Dendritic cell treated with granulocyte-macrophage colony-stimulating factor and Interleukin-4, amounts not matched to agents 40 ng/mL and 50 ng/mL, for 4 days (primary cell): ENCODE measurements around the gene C8A.

Experiments used
- H3K27ac Mint-ChIP-seq: one replicate; pipeline ENCODE4 v1.8.0; 2022; ENCODE audit warnings: mild to moderate bottlenecking, mixed read lengths
- H3K27me3 Mint-ChIP-seq: one replicate; pipeline ENCODE4 v1.8.0; 2022; ENCODE audit warnings: mild to moderate bottlenecking, mixed read lengths
- H3K36me3 Mint-ChIP-seq: one replicate; pipeline ENCODE4 v1.8.0; 2022; ENCODE audit warnings: low read depth, mixed read lengths
- H3K4me1 Mint-ChIP-seq: one replicate; pipeline ENCODE4 v1.8.0; 2022; ENCODE audit warnings: low read depth, mixed read lengths
- H3K4me3 Mint-ChIP-seq: one replicate; pipeline ENCODE4 v1.8.0; 2022; ENCODE audit warnings: mild to moderate bottlenecking, moderate library complexity, mixed read lengths
- H3K9me3 Mint-ChIP-seq: one replicate; pipeline ENCODE4 v1.8.0; 2022; ENCODE audit warnings: mixed read lengths
- intact Hi-C: fragments of 100-400 bp; cut with micrococcal nuclease; formaldehyde crosslinking; loops from one replicate; pipeline ENCODE4 v1.15.0; 2022

The C8A gene

DNA sequence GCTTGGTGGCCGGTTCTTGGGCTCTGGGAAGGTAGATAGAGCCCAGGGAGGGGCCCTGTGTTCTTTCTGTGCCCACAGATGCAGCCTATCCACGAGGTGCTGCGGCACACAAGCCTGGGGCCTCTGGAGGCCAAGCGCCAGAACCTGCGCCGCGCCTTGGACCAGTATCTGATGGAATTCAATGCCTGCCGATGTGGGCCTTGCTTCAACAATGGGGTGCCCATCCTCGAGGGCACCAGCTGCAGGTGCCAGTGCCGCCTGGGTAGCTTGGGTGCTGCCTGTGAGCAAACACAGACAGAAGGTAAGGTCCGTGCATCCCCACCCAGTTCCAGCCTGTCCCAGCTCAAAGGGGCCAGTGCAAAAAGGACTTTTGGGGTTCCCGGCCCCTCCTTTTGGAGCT, 57.7 kb downstream of the C8A start:
- H3K36me3 Mint-ChIP-seq: no peaks in the 10 kb centered on the region
- H3K9me3 Mint-ChIP-seq: no peaks in the 10 kb centered on the region
- H3K27me3 Mint-ChIP-seq: peaks cover 1% of the 10 kb centered on the region
- intact Hi-C loops: no loop called here
- no peak overlapping the region for H3K4me3 Mint-ChIP-seq
- H3K27ac Mint-ChIP-seq: peak overlapping the region; percentile 92
- H3K4me1 Mint-ChIP-seq: peaks cover 42% of the 10 kb centered on the region

DNA sequence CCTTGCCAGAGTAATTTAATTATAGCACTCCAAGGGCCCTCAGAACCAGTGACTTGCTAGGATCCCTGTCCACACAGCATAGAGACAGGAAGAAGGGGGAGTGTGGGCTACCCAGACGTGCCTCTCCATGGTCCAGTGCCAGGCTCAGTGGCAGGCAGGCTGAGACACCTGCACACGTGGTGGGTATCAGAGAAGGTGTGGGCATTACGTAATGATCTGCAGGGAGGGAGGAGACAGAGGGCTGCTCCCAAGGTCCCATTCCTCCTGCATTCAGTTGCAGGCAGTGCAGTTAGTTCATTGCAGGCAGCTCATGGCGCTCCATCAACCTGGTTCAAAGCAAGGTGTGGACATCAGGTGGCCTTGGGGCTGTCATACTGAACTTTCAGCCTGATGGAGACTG, 61.4 kb downstream of the C8A start:
- H3K27me3 Mint-ChIP-seq: peaks cover 5% of the 10 kb centered on the region
- H3K36me3 Mint-ChIP-seq: no peaks in the 10 kb centered on the region
- no peak overlapping the region for H3K27ac Mint-ChIP-seq
- intact Hi-C loops: no loop called here
- no peak overlapping the region for H3K4me3 Mint-ChIP-seq
- H3K9me3 Mint-ChIP-seq: no peaks in the 10 kb centered on the region
- peaks cover 9% of the 10 kb centered on the region for H3K4me1 Mint-ChIP-seq

DNA sequence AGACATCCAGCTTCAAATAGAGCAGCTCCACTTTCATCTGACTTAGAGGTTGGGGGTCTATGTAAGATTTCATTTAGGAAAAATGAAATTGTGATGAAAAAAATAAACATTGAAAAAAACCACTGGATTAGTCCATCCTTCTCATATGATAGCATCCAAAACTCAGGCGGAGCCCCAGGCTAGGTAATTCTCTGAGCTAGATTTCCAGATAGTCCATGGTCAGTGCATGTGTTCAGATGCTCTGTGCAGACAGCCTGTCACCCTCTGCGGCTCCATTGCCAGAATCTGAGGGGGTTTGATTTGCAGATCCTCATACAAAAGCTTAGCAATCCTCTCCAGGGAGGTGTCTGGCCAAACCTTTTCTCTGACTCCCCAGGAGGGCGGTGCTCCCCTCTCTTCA, 62.0 kb downstream of the C8A start:
- H3K36me3 Mint-ChIP-seq: no peaks in the 10 kb centered on the region
- intact Hi-C loops: no loop called here
- no peaks in the 10 kb centered on the region for H3K9me3 Mint-ChIP-seq
- peaks cover 8% of the 10 kb centered on the region for H3K27me3 Mint-ChIP-seq
- no peak overlapping the region for H3K4me3 Mint-ChIP-seq
- H3K27ac Mint-ChIP-seq: no peak overlapping the region
- H3K4me1 Mint-ChIP-seq: peaks cover 4% of the 10 kb centered on the region

DNA sequence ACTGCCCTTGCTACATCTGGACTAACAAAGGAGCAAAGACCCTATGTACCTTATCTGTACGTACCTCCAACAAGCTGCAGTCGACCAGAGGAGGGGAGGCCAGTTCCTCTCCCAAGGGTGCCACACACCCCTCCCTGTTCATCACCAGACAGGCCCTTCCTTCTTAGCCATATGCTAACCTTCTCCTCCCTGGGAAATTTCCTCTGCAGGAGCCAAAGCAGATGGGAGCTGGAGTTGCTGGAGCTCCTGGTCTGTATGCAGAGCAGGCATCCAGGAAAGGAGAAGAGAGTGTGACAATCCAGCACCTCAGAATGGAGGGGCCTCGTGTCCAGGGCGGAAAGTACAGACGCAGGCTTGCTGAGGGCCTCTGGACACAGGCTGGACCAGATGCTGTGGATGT, 62.8 kb downstream of the C8A start:
- Mint-ChIP-seq H3K4me3 (no peak overlapping the region), H3K9me3 (no peaks in the 10 kb centered on the region), H3K4me1 (no peaks in the 10 kb centered on the region), H3K27ac (no peak overlapping the region), H3K27me3 (peaks cover 8% of the 10 kb centered on the region), H3K36me3 (no peaks in the 10 kb centered on the region)
- intact Hi-C loops: no loop called here

DNA sequence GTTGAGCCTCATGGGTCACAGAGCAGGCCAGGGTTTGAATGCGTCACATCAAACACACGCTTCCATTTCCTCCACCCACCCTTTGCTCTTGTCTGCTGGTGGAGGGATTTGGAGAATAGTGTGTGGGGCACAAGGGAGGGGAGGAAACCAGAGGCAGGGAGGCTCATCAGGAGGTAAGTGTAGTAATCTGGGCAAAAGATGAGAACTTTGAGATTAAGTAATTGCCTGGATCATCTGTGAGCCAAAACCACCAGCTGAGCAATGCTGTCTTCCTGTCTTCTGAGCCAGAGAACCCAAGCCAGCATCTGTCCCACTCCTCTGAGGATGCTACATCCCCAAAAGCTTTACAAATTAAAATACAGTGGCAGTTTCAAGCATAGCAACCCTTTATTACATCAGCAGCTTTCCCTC, 66.0 kb downstream of the C8A start:
- Mint-ChIP-seq H3K36me3 (no peaks in the 10 kb centered on the region), H3K4me1 (no peaks in the 10 kb centered on the region), H3K4me3 (no peak overlapping the region), H3K27ac (no peak overlapping the region), H3K9me3 (no peaks in the 10 kb centered on the region), H3K27me3 (peaks cover 8% of the 10 kb centered on the region)
- intact Hi-C loops: no loop called here

DNA sequence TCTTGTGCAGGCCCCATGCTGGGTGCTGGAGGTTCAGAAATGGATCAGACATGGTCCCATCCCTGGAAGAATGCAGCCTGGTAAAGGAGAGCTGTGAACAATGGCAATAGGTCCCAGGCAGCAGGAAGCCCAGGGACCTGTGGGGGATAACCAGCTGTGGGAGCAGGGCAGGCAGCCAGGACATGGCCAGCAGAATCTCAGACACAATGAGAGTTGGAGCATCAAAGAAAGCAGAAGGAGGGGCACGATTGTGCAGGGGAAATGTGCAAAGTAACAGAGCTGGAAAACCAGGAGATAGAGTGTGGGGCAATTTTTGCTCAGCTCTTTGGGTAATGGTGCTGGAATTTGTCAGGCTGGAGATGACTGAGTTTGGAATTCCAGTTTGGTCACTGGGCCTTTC, 66.9 kb downstream of the C8A start:
- intact Hi-C loops: no loop called here
- H3K4me1 Mint-ChIP-seq: no peaks in the 10 kb centered on the region
- H3K4me3 Mint-ChIP-seq: no peak overlapping the region
- H3K27ac Mint-ChIP-seq: no peak overlapping the region
- H3K9me3 Mint-ChIP-seq: no peaks in the 10 kb centered on the region
- peaks cover 8% of the 10 kb centered on the region for H3K27me3 Mint-ChIP-seq
- H3K36me3 Mint-ChIP-seq: no peaks in the 10 kb centered on the region

DNA sequence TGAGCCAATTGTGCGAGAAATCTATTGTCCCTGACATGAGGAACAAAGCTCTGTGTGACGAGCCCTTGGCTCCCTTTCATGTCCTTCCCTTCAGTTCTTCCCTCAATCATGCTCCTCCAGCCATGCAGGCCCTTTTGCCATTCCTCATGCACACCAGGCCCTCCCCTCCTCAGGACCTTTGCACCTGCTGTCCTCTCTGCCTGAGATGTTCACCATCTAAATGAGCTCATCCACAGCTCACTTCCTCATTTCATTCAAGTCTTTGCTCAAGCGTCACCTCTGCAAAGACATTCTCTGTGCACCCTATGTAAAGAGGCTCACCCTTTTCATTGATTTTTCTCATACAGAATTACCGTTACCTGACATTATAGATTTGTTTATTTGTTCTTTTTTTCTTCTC, 67.5 kb downstream of the C8A start:
- H3K27me3 Mint-ChIP-seq: peaks cover 8% of the 10 kb centered on the region
- intact Hi-C loops: no loop called here
- H3K9me3 Mint-ChIP-seq: no peaks in the 10 kb centered on the region
- no peaks in the 10 kb centered on the region for H3K36me3 Mint-ChIP-seq
- H3K4me1 Mint-ChIP-seq: no peaks in the 10 kb centered on the region
- no peak overlapping the region for H3K27ac Mint-ChIP-seq
- no peak overlapping the region for H3K4me3 Mint-ChIP-seq

DNA sequence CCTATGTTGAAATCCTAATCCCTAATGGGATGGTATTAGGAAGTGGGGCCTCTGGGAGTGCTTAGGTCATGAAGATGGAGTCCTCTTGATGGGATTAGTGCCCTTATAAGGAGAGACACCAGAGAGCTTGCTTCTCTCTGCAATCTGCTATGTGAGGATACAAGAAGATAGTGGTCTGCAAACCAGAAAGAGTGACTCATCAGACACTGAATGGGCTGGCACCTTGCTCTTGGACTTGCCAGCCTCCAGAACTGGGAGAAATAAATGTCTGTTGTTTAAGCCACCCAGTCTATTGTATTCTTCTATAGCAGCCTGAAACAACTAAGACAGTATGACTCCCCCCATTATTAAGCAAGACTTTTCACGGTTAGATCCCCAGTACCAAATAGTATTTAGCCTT, 67.9 kb downstream of the C8A start:
- H3K4me3 Mint-ChIP-seq: no peak overlapping the region
- intact Hi-C loops: no loop called here
- H3K4me1 Mint-ChIP-seq: no peaks in the 10 kb centered on the region
- H3K36me3 Mint-ChIP-seq: no peaks in the 10 kb centered on the region
- no peak overlapping the region for H3K27ac Mint-ChIP-seq
- peaks cover 6% of the 10 kb centered on the region for H3K27me3 Mint-ChIP-seq
- H3K9me3 Mint-ChIP-seq: no peaks in the 10 kb centered on the region

DNA sequence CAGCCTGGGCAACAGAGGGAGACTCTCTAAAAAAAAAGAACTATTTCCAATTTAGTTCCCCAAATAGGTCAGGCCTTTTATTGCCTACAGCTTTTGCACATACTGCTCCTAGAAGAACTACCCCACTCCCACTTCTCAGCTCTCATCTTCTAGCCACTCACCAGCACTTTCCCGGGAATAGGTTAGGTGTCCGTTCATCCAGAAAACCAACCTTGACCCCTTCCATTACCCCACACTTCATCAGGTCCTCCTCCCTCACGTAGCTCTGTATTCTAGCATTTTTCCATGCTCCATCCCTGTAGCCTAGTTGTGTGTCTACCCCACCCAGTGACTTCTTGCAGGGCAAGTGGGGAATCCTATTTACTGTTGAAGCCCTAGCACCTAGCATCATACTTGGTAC, 68.6 kb downstream of the C8A start:
- Mint-ChIP-seq H3K27me3 (peaks cover 6% of the 10 kb centered on the region), H3K27ac (no peak overlapping the region), H3K4me1 (no peaks in the 10 kb centered on the region), H3K36me3 (no peaks in the 10 kb centered on the region), H3K9me3 (no peaks in the 10 kb centered on the region), H3K4me3 (no peak overlapping the region)
- intact Hi-C loops: no loop called here

DNA sequence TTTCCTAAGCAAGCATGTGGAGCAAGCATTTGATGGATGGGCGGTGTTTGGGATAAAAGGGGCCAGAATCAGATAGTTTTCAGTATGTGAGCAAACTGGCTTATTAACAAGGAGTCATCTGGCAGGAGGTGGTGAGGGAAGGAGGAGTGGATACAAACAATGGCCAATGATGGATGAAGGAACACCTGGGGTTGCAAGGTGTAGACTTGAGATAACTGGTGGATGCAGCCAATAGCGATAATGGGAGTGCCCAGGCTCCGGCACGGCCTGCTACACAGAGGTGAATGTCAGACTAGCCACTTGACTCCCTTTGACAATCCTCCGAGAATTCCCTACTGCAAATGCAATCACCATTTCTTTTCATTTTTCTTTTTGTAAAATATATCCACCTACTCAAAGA, 69.5 kb downstream of the C8A start:
- H3K36me3 Mint-ChIP-seq: no peaks in the 10 kb centered on the region
- H3K4me3 Mint-ChIP-seq: no peak overlapping the region
- H3K9me3 Mint-ChIP-seq: no peaks in the 10 kb centered on the region
- H3K27me3 Mint-ChIP-seq: peaks cover 6% of the 10 kb centered on the region
- intact Hi-C loops: no loop called here
- H3K27ac Mint-ChIP-seq: no peak overlapping the region
- no peaks in the 10 kb centered on the region for H3K4me1 Mint-ChIP-seq

DNA sequence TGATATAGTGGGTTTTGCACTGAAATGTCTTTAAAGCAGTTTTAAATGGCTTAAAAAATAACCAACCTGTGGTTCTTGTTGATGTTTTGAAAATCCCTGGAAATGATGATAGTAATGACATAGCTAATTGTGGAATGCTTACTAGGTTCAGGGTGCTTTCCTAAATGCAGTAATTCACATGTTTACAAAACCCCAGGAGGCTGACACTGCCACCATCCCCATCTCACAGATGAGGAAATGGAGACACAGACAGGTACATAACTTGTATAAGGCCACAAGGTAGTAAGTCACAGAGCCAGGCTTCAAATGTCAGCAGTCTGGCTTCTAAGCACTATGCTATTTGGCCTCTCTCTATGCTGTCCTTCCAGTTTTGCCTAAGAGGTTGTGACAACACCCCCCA, 70.6 kb downstream of the C8A start:
- no peaks in the 10 kb centered on the region for H3K36me3 Mint-ChIP-seq
- H3K27me3 Mint-ChIP-seq: peaks cover 6% of the 10 kb centered on the region
- H3K27ac Mint-ChIP-seq: no peak overlapping the region
- H3K4me3 Mint-ChIP-seq: no peak overlapping the region
- H3K4me1 Mint-ChIP-seq: no peaks in the 10 kb centered on the region
- H3K9me3 Mint-ChIP-seq: no peaks in the 10 kb centered on the region
- intact Hi-C loops: no loop called here

DNA sequence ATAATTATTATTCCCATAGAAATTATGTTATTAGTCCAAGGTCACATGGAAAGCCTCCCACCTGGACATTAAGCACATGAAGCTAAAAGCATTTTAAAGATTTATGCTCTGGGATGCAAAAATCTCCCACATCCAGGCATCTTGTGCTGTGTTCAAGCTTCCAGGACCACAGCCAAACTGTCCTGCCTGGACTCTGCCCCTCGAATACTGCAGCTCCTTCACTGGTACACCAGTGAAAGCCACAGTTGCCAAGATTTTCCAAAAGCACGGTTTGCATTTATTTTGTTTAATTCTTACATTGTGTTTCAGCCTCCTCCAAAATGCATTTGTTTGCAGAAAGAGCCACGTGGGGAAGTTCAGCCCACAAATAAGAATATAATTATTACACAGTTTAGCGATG, 72.6 kb downstream of the C8A start:
- intact Hi-C loops: no loop called here
- H3K4me1 Mint-ChIP-seq: no peaks in the 10 kb centered on the region
- no peak overlapping the region for H3K4me3 Mint-ChIP-seq
- no peak overlapping the region for H3K27ac Mint-ChIP-seq
- H3K9me3 Mint-ChIP-seq: no peaks in the 10 kb centered on the region
- no peaks in the 10 kb centered on the region for H3K27me3 Mint-ChIP-seq
- no peaks in the 10 kb centered on the region for H3K36me3 Mint-ChIP-seq

DNA sequence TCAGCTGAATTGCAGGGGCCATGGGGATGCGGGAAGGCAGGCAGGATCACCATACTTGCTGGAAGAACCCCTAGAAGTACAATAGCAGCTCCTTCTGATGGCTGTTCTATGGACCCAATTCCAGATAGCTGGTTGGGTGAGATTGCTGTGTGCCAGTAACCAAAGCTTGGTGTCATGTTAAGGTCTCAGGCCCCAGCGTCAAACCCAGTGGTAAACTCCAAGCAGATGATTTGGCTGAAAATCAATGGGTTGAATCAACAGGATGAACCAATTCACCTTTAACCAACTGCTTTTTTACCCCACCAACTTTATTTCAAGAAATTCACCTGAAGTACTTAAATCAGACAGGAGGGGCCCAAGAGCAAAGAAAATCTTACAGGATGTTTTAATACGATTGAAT, 73.4 kb downstream of the C8A start:
- Mint-ChIP-seq H3K36me3 (no peaks in the 10 kb centered on the region), H3K27me3 (no peaks in the 10 kb centered on the region), H3K9me3 (no peaks in the 10 kb centered on the region), H3K27ac (no peak overlapping the region), H3K4me3 (no peak overlapping the region), H3K4me1 (no peaks in the 10 kb centered on the region)
- intact Hi-C loops: no loop called here

DNA sequence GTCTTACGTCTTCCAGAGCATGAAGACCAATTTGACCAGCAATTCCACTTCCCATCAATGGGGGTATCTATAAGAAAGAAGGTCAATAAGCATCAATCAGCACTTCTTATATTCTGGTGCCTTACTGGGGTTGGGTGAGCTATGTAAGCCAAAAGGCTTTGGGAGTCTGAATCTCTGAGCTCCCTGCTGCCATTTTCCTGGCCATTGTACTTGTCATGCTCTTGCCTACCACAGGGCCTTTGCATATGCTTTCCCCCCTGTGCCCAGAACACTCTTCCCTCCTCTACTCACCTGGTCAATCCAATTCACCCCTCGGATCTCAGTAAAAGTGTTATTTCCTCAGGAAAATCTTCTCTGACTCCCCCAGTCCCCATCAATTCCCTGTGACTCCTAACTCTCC, 74.9 kb downstream of the C8A start:
- H3K27me3 Mint-ChIP-seq: no peaks in the 10 kb centered on the region
- no peaks in the 10 kb centered on the region for H3K9me3 Mint-ChIP-seq
- H3K27ac Mint-ChIP-seq: no peak overlapping the region
- no peak overlapping the region for H3K4me3 Mint-ChIP-seq
- H3K36me3 Mint-ChIP-seq: no peaks in the 10 kb centered on the region
- H3K4me1 Mint-ChIP-seq: no peaks in the 10 kb centered on the region
- intact Hi-C loops: no loop called here

DNA sequence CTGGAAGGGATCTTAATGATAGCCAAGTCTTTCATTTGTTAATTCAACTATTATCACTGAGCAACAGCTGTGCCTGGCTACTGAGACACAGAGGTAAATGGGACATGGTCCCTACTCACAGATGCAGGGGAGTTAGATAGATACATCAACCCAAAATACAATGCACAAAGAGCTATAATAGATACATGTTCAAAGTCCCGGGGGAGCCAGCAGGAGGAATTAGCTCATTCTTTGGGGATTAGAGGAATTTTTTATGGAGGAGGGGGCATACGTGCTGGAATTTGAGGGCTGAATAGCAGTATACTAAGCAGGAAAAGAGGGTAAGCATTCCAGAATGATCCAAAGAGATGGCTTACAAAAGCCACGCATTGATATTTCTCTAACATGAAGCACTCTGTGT, 76.6 kb downstream of the C8A start:
- Mint-ChIP-seq H3K36me3 (no peaks in the 10 kb centered on the region), H3K27me3 (no peaks in the 10 kb centered on the region), H3K27ac (no peak overlapping the region), H3K9me3 (no peaks in the 10 kb centered on the region), H3K4me3 (no peak overlapping the region), H3K4me1 (no peaks in the 10 kb centered on the region)
- intact Hi-C loops: no loop called here

DNA sequence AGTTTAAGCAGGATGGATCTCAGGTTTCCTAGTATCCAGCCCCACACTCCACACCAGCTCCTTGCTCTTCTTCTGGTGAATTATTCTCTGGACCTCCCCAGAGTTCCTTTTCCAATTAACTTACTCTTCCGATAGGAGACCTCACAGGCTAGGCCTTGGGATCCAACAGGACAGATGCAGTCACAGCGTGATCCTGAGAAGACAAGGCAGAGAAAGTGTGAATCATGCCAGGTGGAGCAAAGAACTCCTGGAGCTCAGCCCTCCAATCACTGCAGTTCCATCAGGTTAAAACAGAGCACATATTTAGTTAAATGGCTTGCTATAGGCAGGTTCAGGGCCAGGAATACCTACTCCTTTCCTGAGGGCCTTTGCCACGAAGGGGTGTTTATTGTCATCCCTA, 77.1 kb downstream of the C8A start:
- no peaks in the 10 kb centered on the region for H3K27me3 Mint-ChIP-seq
- H3K27ac Mint-ChIP-seq: no peak overlapping the region
- no peak overlapping the region for H3K4me3 Mint-ChIP-seq
- H3K9me3 Mint-ChIP-seq: no peaks in the 10 kb centered on the region
- H3K36me3 Mint-ChIP-seq: no peaks in the 10 kb centered on the region
- no peaks in the 10 kb centered on the region for H3K4me1 Mint-ChIP-seq
- intact Hi-C loops: no loop called here
